ENCODE measurements around the gene TFAP2A.

- TF ChIP-seq SP1 (IDR thresholded peaks at IDR 0.05) (no peak), TARDBP (IDR thresholded peaks at IDR 0.05) (no peak), FOXK2 (IDR thresholded peaks at IDR 0.05) (no peak), HDGF (IDR thresholded peaks at IDR 0.05; ENCODE audit: borderline replicate concordance) (no peak), SUZ12 (IDR thresholded peaks at IDR 0.05) (no peak)
Observed at GRCh38 chr6:10426781-10427279, 12.0 kb upstream of the TFAP2A start.
